ENCODE measurements around the gene OR6A2.

Gene OR6A2

DNA sequence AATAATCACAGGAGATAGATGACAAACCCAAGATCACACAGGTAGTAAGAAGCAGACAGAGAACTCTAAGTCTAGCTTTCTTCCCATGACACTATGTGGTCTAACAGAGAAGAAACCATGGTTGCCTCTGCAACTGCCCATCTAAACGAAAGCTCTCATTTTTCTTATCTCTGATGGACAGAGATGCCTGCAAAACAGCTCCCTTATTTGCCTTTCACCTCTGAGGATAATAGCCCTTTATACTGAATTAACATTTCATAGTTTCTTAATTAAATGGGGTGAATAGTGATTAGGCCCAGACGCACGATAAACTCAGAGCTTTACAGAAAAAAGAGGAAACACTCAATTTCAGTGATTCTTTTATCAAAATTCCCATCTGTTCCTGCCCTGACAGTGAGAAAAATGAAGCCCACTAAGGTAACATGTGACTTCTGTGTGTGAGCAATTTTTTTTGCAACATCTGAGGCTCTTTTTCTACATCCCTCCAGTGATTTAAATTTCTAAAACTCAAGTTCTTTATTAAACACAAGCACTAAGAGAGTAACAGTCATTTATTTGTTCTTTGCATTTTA lies 52.3 kb downstream of the OR6A2 start:
- ATAC-seq: no peak
- TF ChIP-seq ISL1 (CRISPR knock-in tag; IDR thresholded peaks at IDR 0.05) (no peak), CSDC2 (CRISPR knock-in tag; IDR thresholded peaks at IDR 0.05) (no peak)
- TF ChIP-seq, protein P1, sequence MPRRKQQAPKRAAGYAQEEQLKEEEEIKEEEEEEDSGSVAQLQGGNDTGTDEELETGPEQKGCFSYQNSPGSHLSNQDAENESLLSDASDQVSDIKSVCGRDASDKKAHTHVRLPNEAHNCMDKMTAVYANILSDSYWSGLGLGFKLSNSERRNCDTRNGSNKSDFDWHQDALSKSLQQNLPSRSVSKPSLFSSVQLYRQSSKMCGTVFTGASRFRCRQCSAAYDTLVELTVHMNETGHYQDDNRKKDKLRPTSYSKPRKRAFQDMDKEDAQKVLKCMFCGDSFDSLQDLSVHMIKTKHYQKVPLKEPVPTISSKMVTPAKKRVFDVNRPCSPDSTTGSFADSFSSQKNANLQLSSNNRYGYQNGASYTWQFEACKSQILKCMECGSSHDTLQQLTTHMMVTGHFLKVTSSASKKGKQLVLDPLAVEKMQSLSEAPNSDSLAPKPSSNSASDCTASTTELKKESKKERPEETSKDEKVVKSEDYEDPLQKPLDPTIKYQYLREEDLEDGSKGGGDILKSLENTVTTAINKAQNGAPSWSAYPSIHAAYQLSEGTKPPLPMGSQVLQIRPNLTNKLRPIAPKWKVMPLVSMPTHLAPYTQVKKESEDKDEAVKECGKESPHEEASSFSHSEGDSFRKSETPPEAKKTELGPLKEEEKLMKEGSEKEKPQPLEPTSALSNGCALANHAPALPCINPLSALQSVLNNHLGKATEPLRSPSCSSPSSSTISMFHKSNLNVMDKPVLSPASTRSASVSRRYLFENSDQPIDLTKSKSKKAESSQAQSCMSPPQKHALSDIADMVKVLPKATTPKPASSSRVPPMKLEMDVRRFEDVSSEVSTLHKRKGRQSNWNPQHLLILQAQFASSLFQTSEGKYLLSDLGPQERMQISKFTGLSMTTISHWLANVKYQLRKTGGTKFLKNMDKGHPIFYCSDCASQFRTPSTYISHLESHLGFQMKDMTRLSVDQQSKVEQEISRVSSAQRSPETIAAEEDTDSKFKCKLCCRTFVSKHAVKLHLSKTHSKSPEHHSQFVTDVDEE (CRISPR knock-in tag; IDR thresholded peaks at IDR 0.05): no peak

DNA sequence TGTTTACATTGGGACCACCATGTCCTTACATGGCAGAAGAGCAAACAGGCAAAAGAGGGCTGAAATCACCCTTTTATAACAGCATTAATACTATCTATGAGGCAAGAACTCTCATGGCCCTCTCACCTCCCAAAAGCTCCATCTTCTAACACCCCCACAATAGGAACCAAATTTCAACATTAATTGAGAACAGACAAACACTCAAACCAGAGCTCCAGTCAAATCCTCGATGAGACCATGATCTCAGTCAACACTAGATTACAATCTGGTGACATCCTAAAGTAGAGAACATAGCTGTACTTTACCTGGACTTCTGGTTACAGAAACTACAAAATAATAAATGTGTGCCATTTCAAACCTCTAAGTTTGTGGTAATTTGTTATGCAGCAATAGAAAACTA lies 52.9 kb downstream of the OR6A2 start:
- ATAC-seq: no peak
- TF ChIP-seq, protein P2, sequence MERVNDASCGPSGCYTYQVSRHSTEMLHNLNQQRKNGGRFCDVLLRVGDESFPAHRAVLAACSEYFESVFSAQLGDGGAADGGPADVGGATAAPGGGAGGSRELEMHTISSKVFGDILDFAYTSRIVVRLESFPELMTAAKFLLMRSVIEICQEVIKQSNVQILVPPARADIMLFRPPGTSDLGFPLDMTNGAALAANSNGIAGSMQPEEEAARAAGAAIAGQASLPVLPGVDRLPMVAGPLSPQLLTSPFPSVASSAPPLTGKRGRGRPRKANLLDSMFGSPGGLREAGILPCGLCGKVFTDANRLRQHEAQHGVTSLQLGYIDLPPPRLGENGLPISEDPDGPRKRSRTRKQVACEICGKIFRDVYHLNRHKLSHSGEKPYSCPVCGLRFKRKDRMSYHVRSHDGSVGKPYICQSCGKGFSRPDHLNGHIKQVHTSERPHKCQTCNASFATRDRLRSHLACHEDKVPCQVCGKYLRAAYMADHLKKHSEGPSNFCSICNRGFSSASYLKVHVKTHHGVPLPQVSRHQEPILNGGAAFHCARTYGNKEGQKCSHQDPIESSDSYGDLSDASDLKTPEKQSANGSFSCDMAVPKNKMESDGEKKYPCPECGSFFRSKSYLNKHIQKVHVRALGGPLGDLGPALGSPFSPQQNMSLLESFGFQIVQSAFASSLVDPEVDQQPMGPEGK (CRISPR knock-in tag; IDR thresholded peaks at IDR 0.05; ENCODE audit: borderline replicate concordance): no peak
- TF ChIP-seq PPARA (CRISPR knock-in tag; IDR thresholded peaks at IDR 0.05; ENCODE audit: borderline replicate concordance): no peak
- TF ChIP-seq TCF4 (CRISPR knock-in tag; IDR thresholded peaks at IDR 0.05; ENCODE audit: borderline replicate concordance): no peak
- TF ChIP-seq ZNF565 (CRISPR knock-in tag; conservative IDR thresholded peaks at IDR 0.05; ENCODE audit: low read depth): no peak
- TF ChIP-seq, protein P3, sequence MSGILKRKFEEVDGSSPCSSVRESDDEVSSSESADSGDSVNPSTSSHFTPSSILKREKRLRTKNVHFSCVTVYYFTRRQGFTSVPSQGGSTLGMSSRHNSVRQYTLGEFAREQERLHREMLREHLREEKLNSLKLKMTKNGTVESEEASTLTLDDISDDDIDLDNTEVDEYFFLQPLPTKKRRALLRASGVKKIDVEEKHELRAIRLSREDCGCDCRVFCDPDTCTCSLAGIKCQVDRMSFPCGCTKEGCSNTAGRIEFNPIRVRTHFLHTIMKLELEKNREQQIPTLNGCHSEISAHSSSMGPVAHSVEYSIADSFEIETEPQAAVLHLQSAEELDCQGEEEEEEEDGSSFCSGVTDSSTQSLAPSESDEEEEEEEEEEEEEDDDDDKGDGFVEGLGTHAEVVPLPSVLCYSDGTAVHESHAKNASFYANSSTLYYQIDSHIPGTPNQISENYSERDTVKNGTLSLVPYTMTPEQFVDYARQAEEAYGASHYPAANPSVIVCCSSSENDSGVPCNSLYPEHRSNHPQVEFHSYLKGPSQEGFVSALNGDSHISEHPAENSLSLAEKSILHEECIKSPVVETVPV (CRISPR knock-in tag; IDR thresholded peaks at IDR 0.05): no peak
- no peak for TF ChIP-seq ZNF8 (CRISPR knock-in tag; IDR thresholded peaks at IDR 0.05)
- TF ChIP-seq, protein P4, sequence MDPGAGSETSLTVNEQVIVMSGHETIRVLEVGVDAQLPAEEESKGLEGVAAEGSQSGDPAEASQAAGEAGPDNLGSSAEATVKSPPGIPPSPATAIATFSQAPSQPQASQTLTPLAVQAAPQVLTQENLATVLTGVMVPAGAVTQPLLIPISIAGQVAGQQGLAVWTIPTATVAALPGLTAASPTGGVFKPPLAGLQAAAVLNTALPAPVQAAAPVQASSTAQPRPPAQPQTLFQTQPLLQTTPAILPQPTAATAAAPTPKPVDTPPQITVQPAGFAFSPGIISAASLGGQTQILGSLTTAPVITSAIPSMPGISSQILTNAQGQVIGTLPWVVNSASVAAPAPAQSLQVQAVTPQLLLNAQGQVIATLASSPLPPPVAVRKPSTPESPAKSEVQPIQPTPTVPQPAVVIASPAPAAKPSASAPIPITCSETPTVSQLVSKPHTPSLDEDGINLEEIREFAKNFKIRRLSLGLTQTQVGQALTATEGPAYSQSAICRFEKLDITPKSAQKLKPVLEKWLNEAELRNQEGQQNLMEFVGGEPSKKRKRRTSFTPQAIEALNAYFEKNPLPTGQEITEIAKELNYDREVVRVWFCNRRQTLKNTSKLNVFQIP (CRISPR knock-in tag; IDR thresholded peaks at IDR 0.05; ENCODE audit: borderline replicate concordance, low read depth): no peak
- TF ChIP-seq TOX (CRISPR knock-in tag; IDR thresholded peaks at IDR 0.05; ENCODE audit: borderline replicate concordance): no peak

DNA sequence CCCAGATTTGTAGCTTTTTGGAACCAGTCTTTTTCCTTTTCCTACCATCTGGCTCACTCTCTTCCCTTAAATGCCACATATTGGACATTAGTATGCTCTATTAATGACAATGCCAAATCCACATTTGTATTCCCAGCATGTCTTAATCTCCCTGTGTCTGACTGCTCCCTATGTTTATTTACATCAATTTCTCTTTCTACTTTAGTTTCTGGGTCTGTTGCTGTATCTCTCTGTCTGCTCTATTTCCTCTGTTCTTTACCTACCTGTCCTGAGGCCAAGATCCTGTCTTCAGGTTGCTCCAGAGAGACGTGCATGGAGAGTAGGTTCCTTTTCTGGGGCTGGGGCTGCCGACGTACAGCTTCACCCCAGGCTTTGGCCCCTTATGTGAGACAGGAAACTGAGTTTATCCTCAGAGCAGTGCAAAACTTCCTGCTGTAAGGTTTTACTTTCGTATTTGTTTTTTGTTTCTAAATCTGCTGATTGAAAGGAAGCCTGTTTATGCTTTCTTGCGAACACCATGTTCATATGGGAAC lies 53.3 kb downstream of the OR6A2 start:
- no peak for TF ChIP-seq CSDC2 (CRISPR knock-in tag; IDR thresholded peaks at IDR 0.05)
- TF ChIP-seq ZNF8 (CRISPR knock-in tag; IDR thresholded peaks at IDR 0.05): no peak
- TF ChIP-seq ARNTL (CRISPR knock-in tag; IDR thresholded peaks at IDR 0.05; ENCODE audit: borderline replicate concordance, low read depth): no peak
- TF ChIP-seq ZC3H10 (CRISPR knock-in tag; IDR thresholded peaks at IDR 0.05): no peak
- no peak for TF ChIP-seq TCF4 (CRISPR knock-in tag; IDR thresholded peaks at IDR 0.05; ENCODE audit: borderline replicate concordance)
- no peak for TF ChIP-seq ISL1 (CRISPR knock-in tag; IDR thresholded peaks at IDR 0.05)
- TF ChIP-seq, protein P2 (CRISPR knock-in tag; IDR thresholded peaks at IDR 0.05; ENCODE audit: borderline replicate concordance): no peak
- TF ChIP-seq TOX (CRISPR knock-in tag; IDR thresholded peaks at IDR 0.05; ENCODE audit: borderline replicate concordance): no peak
- no peak for TF ChIP-seq ZNF70 (CRISPR knock-in tag; IDR thresholded peaks at IDR 0.05)
- no peak for TF ChIP-seq BACH2 (CRISPR knock-in tag; IDR thresholded peaks at IDR 0.05; ENCODE audit: borderline replicate concordance)
- ATAC-seq: no peak

DNA sequence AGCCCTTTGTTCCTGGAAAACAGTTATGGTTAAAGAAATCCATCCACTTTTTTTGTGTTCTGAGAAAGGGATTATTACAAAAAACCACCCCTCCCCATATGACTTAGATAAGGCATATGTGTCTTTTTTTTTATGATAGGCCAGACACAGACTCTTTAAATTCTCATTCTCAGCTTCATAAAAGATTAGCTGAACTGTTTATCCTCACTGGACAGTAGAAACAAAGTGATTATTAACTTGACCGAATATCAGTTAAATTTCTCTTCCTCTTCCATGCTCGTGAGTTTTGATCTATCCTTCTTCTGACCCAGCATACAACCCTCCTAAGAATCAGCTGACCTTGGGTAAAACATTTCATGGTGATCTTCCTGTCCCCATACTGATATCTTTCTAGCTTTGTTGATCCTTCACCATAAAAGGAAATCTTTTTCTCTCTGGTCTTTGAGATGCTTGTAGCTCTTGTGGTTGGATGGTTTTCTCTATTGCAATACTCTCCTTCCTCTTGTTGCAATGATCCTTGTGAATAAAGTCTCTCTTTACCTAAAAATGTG lies 53.9 kb downstream of the OR6A2 start:
- TF ChIP-seq ZC3H10 (CRISPR knock-in tag; IDR thresholded peaks at IDR 0.05) (no peak), ZNF565 (CRISPR knock-in tag; conservative IDR thresholded peaks at IDR 0.05; ENCODE audit: low read depth) (no peak), ARNTL (CRISPR knock-in tag; IDR thresholded peaks at IDR 0.05; ENCODE audit: borderline replicate concordance, low read depth) (no peak), TOX (CRISPR knock-in tag; IDR thresholded peaks at IDR 0.05; ENCODE audit: borderline replicate concordance) (no peak), ZFP30 (CRISPR knock-in tag; IDR thresholded peaks at IDR 0.05) (no peak), ESRRG (CRISPR knock-in tag; IDR thresholded peaks at IDR 0.05) (no peak), OSR1 (CRISPR knock-in tag; IDR thresholded peaks at IDR 0.05) (no peak), ISL1 (CRISPR knock-in tag; IDR thresholded peaks at IDR 0.05) (no peak), PPARA (CRISPR knock-in tag; IDR thresholded peaks at IDR 0.05; ENCODE audit: borderline replicate concordance) (no peak), ZNF8 (CRISPR knock-in tag; IDR thresholded peaks at IDR 0.05) (no peak), RARB (CRISPR knock-in tag; IDR thresholded peaks at IDR 0.05) (no peak)
- TF ChIP-seq, protein P5, sequence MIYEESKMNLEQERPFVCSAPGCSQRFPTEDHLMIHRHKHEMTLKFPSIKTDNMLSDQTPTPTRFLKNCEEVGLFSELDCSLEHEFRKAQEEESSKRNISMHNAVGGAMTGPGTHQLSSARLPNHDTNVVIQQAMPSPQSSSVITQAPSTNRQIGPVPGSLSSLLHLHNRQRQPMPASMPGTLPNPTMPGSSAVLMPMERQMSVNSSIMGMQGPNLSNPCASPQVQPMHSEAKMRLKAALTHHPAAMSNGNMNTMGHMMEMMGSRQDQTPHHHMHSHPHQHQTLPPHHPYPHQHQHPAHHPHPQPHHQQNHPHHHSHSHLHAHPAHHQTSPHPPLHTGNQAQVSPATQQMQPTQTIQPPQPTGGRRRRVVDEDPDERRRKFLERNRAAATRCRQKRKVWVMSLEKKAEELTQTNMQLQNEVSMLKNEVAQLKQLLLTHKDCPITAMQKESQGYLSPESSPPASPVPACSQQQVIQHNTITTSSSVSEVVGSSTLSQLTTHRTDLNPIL (CRISPR knock-in tag; IDR thresholded peaks at IDR 0.05; ENCODE audit: low read depth): no peak
- TF ChIP-seq, protein P2 (CRISPR knock-in tag; IDR thresholded peaks at IDR 0.05; ENCODE audit: borderline replicate concordance): no peak

More for the DNA sequence above, 53.9 kb downstream of the OR6A2 start:
- no peak for ATAC-seq

Measured in SK-N-SH treated with all-trans-retinoic acid at 6 μM for 48 hours (cell line).